IMR-90 (cell line): Measurements from ENCODE around the gene NMT1. TPM values are rescaled to one million over a fixed set of nuclear protein-coding genes. Genes with fewer than 3 reads are reported as not detected.

ENCODE experiments used
- ATAC-seq: fragments of 200-7000 bp; cut with Tn5 transposase; 2 replicates; pipeline ENCODE4 v1.9.1; 2020; ENCODE audit warnings: low read depth, mild to moderate bottlenecking, moderate library complexity
- BruUV-seq: library from RNA; stranded (reverse); fragments of 400-500 nt; replicated peaks from 2 replicates; lab custom pipeline; 2021; lab: Mats Ljungman, UMichigan
- CTCF ChIA-PET: fragments of 300-600 bp; formaldehyde crosslinking; extraction: SDS; loops from one replicate; lab custom pipeline; 2021; ENCODE audit warnings: antibody characterized with exemption; lab: Yijun Ruan, JAX
- POLR2A ChIA-PET: fragments of 300-600 bp; sonication (Branson Sonifier 250); formaldehyde crosslinking; loops from one replicate; lab custom pipeline; 2022; ENCODE audit warnings: antibody characterized with exemption; ENCODE audit not compliant: unreplicated experiment; lab: Charles Lee
- DNase-seq: peaks from one replicate; pipeline ENCODE4 v3.0.0; 2013
- H2AFZ ChIP-seq: replicated peaks from 2 replicates; pipeline ENCODE3; 2013; ENCODE audit warnings: low read length, mild to moderate bottlenecking; ENCODE audit not compliant: poor library complexity
- H2AK5ac ChIP-seq: 2 replicates; pipeline ENCODE4 v1.6.1; 2013; ENCODE audit warnings: low read depth, low read length, inconsistent platforms
- H2AK9ac ChIP-seq: replicated peaks from 2 replicates; pipeline ENCODE3; 2013; ENCODE audit warnings: mild to moderate bottlenecking, low read depth, low read length, moderate library complexity; ENCODE audit not compliant: poor library complexity
- H2BK120ac ChIP-seq: 2 replicates; pipeline ENCODE4 v1.6.1; 2013; ENCODE audit warnings: low read depth, low read length, inconsistent platforms
- H2BK15ac ChIP-seq: 3 replicates; pipeline ENCODE4 v1.6.1; 2013; ENCODE audit warnings: low read depth, low read length, inconsistent platforms
- H2BK20ac ChIP-seq: 2 replicates; pipeline ENCODE4 v1.6.1; 2013; ENCODE audit warnings: low read depth, mild to moderate bottlenecking, inconsistent platforms, low read length, moderate library complexity
- H2BK5ac ChIP-seq: 2 replicates; pipeline ENCODE4 v1.6.1; 2013; ENCODE audit warnings: mild to moderate bottlenecking, low read depth, low read length, inconsistent platforms; ENCODE audit not compliant: poor library complexity, severe bottlenecking
- H3K14ac ChIP-seq: replicated peaks from 2 replicates; pipeline ENCODE4 v1.6.1; 2013; ENCODE audit warnings: low read depth, low read length, inconsistent platforms
- H3K18ac ChIP-seq: 2 replicates; pipeline ENCODE4 v1.6.1; 2013; ENCODE audit warnings: low read depth, low read length, control low read depth
- H3K23ac ChIP-seq: 2 replicates; pipeline ENCODE4 v1.6.1; 2013; ENCODE audit warnings: low read depth, low read length, inconsistent platforms
- H3K27ac ChIP-seq: 2 replicates; pipeline ENCODE4 v1.5.1; 2013; ENCODE audit warnings: mild to moderate bottlenecking, control low read depth, low read length; ENCODE audit not compliant: insufficient read depth
- H3K27me3 ChIP-seq: 2 replicates; pipeline ENCODE4 v1.6.1; 2013; ENCODE audit warnings: low read length; ENCODE audit not compliant: control insufficient read depth, insufficient read depth
- H3K36me3 ChIP-seq: 2 replicates; pipeline ENCODE4 v1.6.1; 2013; ENCODE audit warnings: low read length, mixed read lengths; ENCODE audit not compliant: control insufficient read depth, insufficient read depth
- H3K4ac ChIP-seq: 2 replicates; pipeline ENCODE4 v1.6.1; 2013; ENCODE audit warnings: low read depth, low read length, inconsistent platforms
- H3K4me1 ChIP-seq: 2 replicates; pipeline ENCODE4 v1.6.1; 2013; ENCODE audit warnings: low read length, mixed read lengths; ENCODE audit not compliant: control insufficient read depth, insufficient read depth
- H3K4me2 ChIP-seq: 2 replicates; pipeline ENCODE4 v1.6.1; 2013; ENCODE audit warnings: low read depth, mild to moderate bottlenecking, control low read depth, low read length, moderate library complexity
- H3K4me3 ChIP-seq: 2 replicates; pipeline ENCODE4 v1.5.1; 2013; ENCODE audit warnings: low read depth, mild to moderate bottlenecking, control low read depth, low read length, moderate library complexity; ENCODE audit not compliant: insufficient read depth
- H3K56ac ChIP-seq: 2 replicates; pipeline ENCODE4 v1.6.1; 2013; ENCODE audit warnings: low read length, inconsistent platforms; ENCODE audit not compliant: insufficient read depth; ENCODE audit errors: extremely low read depth
- H3K79me1 ChIP-seq, 2 experiments: 2 replicates each; pipeline ENCODE4 v1.6.1; 2013; ENCODE audit warnings: low read length in 2 of 2, inconsistent platforms in 1 of 2, low read depth in 1 of 2
- H3K9ac ChIP-seq: 2 replicates; pipeline ENCODE4 v1.6.1; 2013; ENCODE audit warnings: low read depth, low read length, control low read depth
- H3K9me1 ChIP-seq: 2 replicates; pipeline ENCODE4 v1.6.1; 2013; ENCODE audit warnings: low read length, inconsistent platforms; ENCODE audit not compliant: insufficient read depth
- H3K9me3 ChIP-seq: 2 replicates; pipeline ENCODE4 v1.6.1; 2013; ENCODE audit warnings: low read length; ENCODE audit not compliant: control insufficient read depth, insufficient read depth
- H4K20me1 ChIP-seq: 2 replicates; pipeline ENCODE4 v1.6.1; 2013; ENCODE audit warnings: low read length, inconsistent platforms; ENCODE audit not compliant: insufficient read depth
- H4K5ac ChIP-seq: 2 replicates; pipeline ENCODE4 v1.6.1; 2013; ENCODE audit warnings: mild to moderate bottlenecking, low read depth, low read length, control low read depth
- H4K8ac ChIP-seq, 2 experiments: 2 replicates each; pipeline ENCODE4 v1.6.1; 2013; ENCODE audit warnings: low read depth in 2 of 2, low read length in 2 of 2, control low read depth in 1 of 2, inconsistent platforms in 1 of 2
- H4K91ac ChIP-seq: 2 replicates; pipeline ENCODE4 v1.6.1; 2013; ENCODE audit warnings: low read depth, low read length, inconsistent platforms; ENCODE audit not compliant: insufficient read depth
- BHLHE40 ChIP-seq: fragments of 150-350 bp; IDR thresholded peaks from 2 replicates; pipeline ENCODE4 v1.6.1; 2016; ENCODE audit warnings: mild to moderate bottlenecking, low read depth, low read length
- MAFK ChIP-seq: IDR thresholded peaks from 2 replicates; pipeline ENCODE4 v1.6.1; 2012; ENCODE audit warnings: low read depth, low read length, improper control_type of control experiment
- MAZ ChIP-seq: IDR thresholded peaks from 2 replicates; pipeline ENCODE4 v1.6.1; 2012; ENCODE audit warnings: low read depth, mild to moderate bottlenecking, low read length, improper control_type of control experiment, moderate library complexity, borderline replicate concordance
- MXI1 ChIP-seq: IDR thresholded peaks from 2 replicates; pipeline ENCODE4 v1.6.1; 2012; ENCODE audit warnings: low read depth, mild to moderate bottlenecking, low read length, moderate library complexity, borderline replicate concordance
- POLR2A ChIP-seq: IDR thresholded peaks from 2 replicates; pipeline ENCODE4 v1.6.1; 2012; ENCODE audit warnings: mild to moderate bottlenecking, low read depth, low read length
- RCOR1 ChIP-seq: IDR thresholded peaks from 2 replicates; pipeline ENCODE4 v1.6.1; 2012; ENCODE audit warnings: mild to moderate bottlenecking, low read length, improper control_type of control experiment; ENCODE audit not compliant: insufficient replicate concordance
- WGBS, 2 experiments: methylation state at CpG; one replicate each; pipeline versions ENCODE4 v1.1.5 to v1.1.7; 2013; ENCODE audit warnings: missing lambda C conversion rate in 2 of 2; ENCODE audit not compliant: insufficient read length in 1 of 2; ENCODE audit errors: extremely low coverage in 2 of 2; 5-methylcytosine and 5-hydroxymethylcytosine counted together
- dilution Hi-C: fragments of 300-500 bp; cut with HindIII; formaldehyde crosslinking; loops from one replicate; pipeline ENCODE4 v1.14.3; 2018; ENCODE audit warnings: low sequenced_read_pairs; ENCODE audit not compliant: unreplicated experiment
- in situ Hi-C: fragments of 300-500 bp; cut with MboI; formaldehyde crosslinking; loops from 3 replicates; pipeline ENCODE4 v1.14.3; 2019; ENCODE audit warnings: low sequenced_read_pairs, inconsistent platforms, mixed read lengths
- intact Hi-C: fragments of 100-400 bp; cut with micrococcal nuclease; formaldehyde crosslinking; loops from 2 replicates; pipeline ENCODE4 v1.10.0; 2022
- polyA plus RNA-seq, 3 experiments: library from polyadenylated mRNA; depleted of rRNA; stranded (reverse); fragments of >200 nt; gene quantifications; 2 replicates each; pipeline ENCODE4 v1.2.3, GENCODE V29; 2012; ENCODE audit warnings: low replicate concordance in 1 of 3
- total RNA-seq: library from RNA; depleted of rRNA; stranded (reverse); fragments of >200 nt; gene quantifications from 2 replicates; pipeline ENCODE4 v1.2.3, GENCODE V29; 2012

The NMT1 gene
- total and polyA plus RNA-seq, 2 of the 4 experiments (the other 2 are of a cell fraction): 38.0 to 60.6 TPM

DNA sequence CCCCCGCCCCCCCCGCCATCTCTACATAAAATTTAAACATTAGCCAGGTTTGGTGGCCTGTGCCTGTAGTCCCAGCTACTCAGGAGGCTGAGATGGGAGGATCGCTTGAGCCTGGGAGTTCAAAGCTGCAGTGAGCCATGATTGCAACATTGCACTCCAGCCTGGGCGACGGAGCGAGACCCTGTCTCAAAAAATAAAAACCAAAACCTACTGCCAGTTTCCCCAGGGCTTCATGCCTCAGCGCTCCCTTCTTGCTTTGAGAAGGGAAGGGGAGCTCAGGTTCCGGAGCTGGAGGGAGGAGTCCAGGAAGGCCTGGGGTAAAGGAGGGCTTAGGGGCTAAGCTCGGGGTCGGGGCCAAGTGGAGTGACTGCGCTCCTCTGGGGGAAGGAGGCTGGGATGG is 50.7 kb downstream of the NMT1 start (continued):
- TF ChIP-seq POLR2A: no peak
- TF ChIP-seq MXI1: no peak
- no peak for TF ChIP-seq RCOR1

DNA sequence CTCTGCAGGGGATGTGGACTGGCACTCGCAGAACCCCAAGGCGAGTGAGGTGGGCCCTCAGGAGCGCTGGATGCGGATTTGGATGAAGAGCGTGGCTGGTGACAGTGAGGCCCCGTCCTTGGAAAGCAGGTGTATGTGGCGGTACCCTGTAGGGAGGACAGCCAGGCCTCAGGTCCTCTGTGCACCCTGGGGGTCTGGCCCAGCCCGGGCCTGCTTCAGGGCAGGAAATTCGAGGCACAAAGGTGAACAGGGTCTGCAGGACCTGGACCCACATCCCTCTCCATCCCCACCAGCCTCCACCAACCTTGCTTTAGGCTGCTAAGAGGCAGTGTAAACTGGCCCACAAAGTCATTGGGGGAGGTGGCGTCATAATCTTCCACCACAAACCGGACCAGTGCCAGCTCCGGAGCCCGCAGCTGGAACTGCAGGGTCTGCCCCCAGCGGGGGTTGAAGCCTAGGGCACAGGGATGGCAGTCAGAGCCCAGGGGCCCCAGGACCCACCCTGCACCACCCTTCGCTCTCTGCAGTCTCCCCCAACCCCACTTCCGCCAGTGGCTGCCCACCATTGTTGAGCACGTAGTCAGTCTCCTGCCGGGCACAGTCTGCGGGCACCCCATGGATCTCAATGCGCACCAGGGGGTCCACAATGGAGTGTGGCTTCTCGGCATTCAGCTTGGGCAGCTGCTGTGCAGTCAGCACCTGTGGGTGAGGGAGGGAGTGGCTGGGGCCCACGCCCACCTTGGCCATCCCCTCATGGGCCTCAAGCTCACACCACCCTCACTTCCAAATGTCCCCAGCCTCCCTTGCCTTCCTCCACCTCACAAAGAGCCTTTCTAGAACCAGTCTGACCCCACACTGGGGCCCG is 51.7 kb downstream of the NMT1 start:
- no peak overlapping the region for H3K4me2 ChIP-seq
- ATAC-seq (no peak), DNase-seq (no peak)
- no peak overlapping the region for H2AK9ac ChIP-seq
- no peak overlapping the region for H3K14ac ChIP-seq
- TF ChIP-seq MAZ: no peak
- no peak for TF ChIP-seq BHLHE40
- no peak for TF ChIP-seq MAFK
- no peaks in the 10 kb centered on the region; a peak in 1 of 4 replicates for H3K79me1 ChIP-seq
- no peak overlapping the region for H3K18ac ChIP-seq
- H3K56ac ChIP-seq: no peak overlapping the region
- no peaks in the 10 kb centered on the region for H3K9me1 ChIP-seq
- ChIA-PET POLR2A (no interaction called here), CTCF (no interaction called here)
- peaks cover 43% of the 10 kb centered on the region for H3K36me3 ChIP-seq
- no peak overlapping the region for H2AFZ ChIP-seq
- peaks cover 5% of the 10 kb centered on the region; the same call in 1 of the 2 replicates for H3K4me1 ChIP-seq
- H3K4me3 ChIP-seq: no peak overlapping the region
- H4K20me1 ChIP-seq: peaks cover 6% of the 10 kb centered on the region; the same call in 1 of the 2 replicates
- intact Hi-C loops: no loop called here
- no peak overlapping the region for H4K8ac ChIP-seq
- H2BK20ac ChIP-seq: no peak overlapping the region
- H4K5ac ChIP-seq: no peak overlapping the region
- no TSS peak for BruUV-seq
- H3K9ac ChIP-seq: no peak overlapping the region
- H4K91ac ChIP-seq: no peak overlapping the region
- 100% methylated on average over 10 of the region's 23 CpGs; no CpG with 5 or more reads in 1 of the 2 experiments for WGBS, 2 experiments
- no peaks in the 10 kb centered on the region for H3K27me3 ChIP-seq
- dilution Hi-C loops: no loop called here
- H3K23ac ChIP-seq: no peak overlapping the region
- H2BK15ac ChIP-seq: no peak overlapping the region
- H3K4ac ChIP-seq: no peak overlapping the region
- H2AK5ac ChIP-seq: peak overlapping the region; percentile 3; the same call in 1 of the 2 replicates
- no peak overlapping the region for H3K27ac ChIP-seq
- no peak overlapping the region for H2BK5ac ChIP-seq
- no peak overlapping the region for H2BK120ac ChIP-seq
- H3K9me3 ChIP-seq: no peaks in the 10 kb centered on the region
- in situ Hi-C loops: no loop called here
